ENCODE results near the gene RUFY2. TPM values are rescaled to one million over a fixed set of nuclear protein-coding genes. Genes with fewer than 3 reads are reported as not detected.

The RUFY2 gene
- total RNA-seq, 1 donor from 2014 or later, result 75.6 TPM

GRCh38 chr10:68348265-68348741, 58.8 kb downstream of the RUFY2 start:
- DNase-seq, result peak; percentile 50
- H3K4me3 Mint-ChIP-seq (ENCODE audit: unreplicated experiment), result no peak overlapping the region
- peaks cover 1% of the 10 kb centered on the region for H3K9me3 Mint-ChIP-seq (ENCODE audit: unreplicated experiment)
- H3K4me1 Mint-ChIP-seq (ENCODE audit: low read depth, unreplicated experiment), result no peaks in the 10 kb centered on the region
- H3K27ac Mint-ChIP-seq (ENCODE audit: unreplicated experiment), result no peak overlapping the region
- peak; percentile 82 for TF ChIP-seq CTCF (IDR thresholded peaks at IDR 0.05; ENCODE audit: partially characterized antibody, unreplicated experiment)
- no peaks in the 10 kb centered on the region for H3K36me3 Mint-ChIP-seq (ENCODE audit: unreplicated experiment)
- H3K27me3 Mint-ChIP-seq (ENCODE audit: unreplicated experiment), result peaks cover 2% of the 10 kb centered on the region

GRCh38 chr10:68346774-68347173, 60.3 kb downstream of the RUFY2 start:
- Mint-ChIP-seq H3K27me3 (ENCODE audit: unreplicated experiment) (peaks cover under 1% of the 10 kb centered on the region), H3K4me3 (ENCODE audit: unreplicated experiment) (no peak overlapping the region), H3K9me3 (ENCODE audit: unreplicated experiment) (peaks cover 1% of the 10 kb centered on the region), H3K36me3 (ENCODE audit: unreplicated experiment) (no peaks in the 10 kb centered on the region), H3K4me1 (ENCODE audit: low read depth, unreplicated experiment) (no peaks in the 10 kb centered on the region), H3K27ac (ENCODE audit: unreplicated experiment) (no peak overlapping the region)
- no peak for DNase-seq
- TF ChIP-seq CTCF (IDR thresholded peaks at IDR 0.05; ENCODE audit: partially characterized antibody, unreplicated experiment), result no peak

GRCh38 chr10:68345621-68346020, 61.5 kb downstream of the RUFY2 start:
- peaks cover 4% of the 10 kb centered on the region for H3K27me3 Mint-ChIP-seq (ENCODE audit: unreplicated experiment)
- H3K4me1 Mint-ChIP-seq (ENCODE audit: low read depth, unreplicated experiment), result no peaks in the 10 kb centered on the region
- no peak overlapping the region for H3K27ac Mint-ChIP-seq (ENCODE audit: unreplicated experiment)
- peaks cover 3% of the 10 kb centered on the region for H3K9me3 Mint-ChIP-seq (ENCODE audit: unreplicated experiment)
- H3K36me3 Mint-ChIP-seq (ENCODE audit: unreplicated experiment), result no peaks in the 10 kb centered on the region
- no peak for DNase-seq
- H3K4me3 Mint-ChIP-seq (ENCODE audit: unreplicated experiment), result no peak overlapping the region
- TF ChIP-seq CTCF (IDR thresholded peaks at IDR 0.05; ENCODE audit: partially characterized antibody, unreplicated experiment), result no peak

GRCh38 chr10:68342909-68343516, 64.1 kb downstream of the RUFY2 start:
- Mint-ChIP-seq H3K27ac (ENCODE audit: unreplicated experiment) (no peak overlapping the region), H3K4me1 (ENCODE audit: low read depth, unreplicated experiment) (no peaks in the 10 kb centered on the region), H3K9me3 (ENCODE audit: unreplicated experiment) (peaks cover 3% of the 10 kb centered on the region), H3K36me3 (ENCODE audit: unreplicated experiment) (no peaks in the 10 kb centered on the region), H3K27me3 (ENCODE audit: unreplicated experiment) (peaks cover 4% of the 10 kb centered on the region), H3K4me3 (ENCODE audit: unreplicated experiment) (no peak overlapping the region)
- DNase-seq, result no peak
- TF ChIP-seq CTCF (IDR thresholded peaks at IDR 0.05; ENCODE audit: partially characterized antibody, unreplicated experiment), result no peak

GRCh38 chr10:68340358-68341080, 66.6 kb downstream of the RUFY2 start:
- no peak for DNase-seq
- H3K27ac Mint-ChIP-seq (ENCODE audit: unreplicated experiment), result no peak overlapping the region
- TF ChIP-seq CTCF (IDR thresholded peaks at IDR 0.05; ENCODE audit: partially characterized antibody, unreplicated experiment), result no peak
- peaks cover 2% of the 10 kb centered on the region for H3K9me3 Mint-ChIP-seq (ENCODE audit: unreplicated experiment)
- H3K4me1 Mint-ChIP-seq (ENCODE audit: low read depth, unreplicated experiment), result peaks cover 20% of the 10 kb centered on the region
- peaks cover 4% of the 10 kb centered on the region for H3K27me3 Mint-ChIP-seq (ENCODE audit: unreplicated experiment)
- no peak overlapping the region for H3K4me3 Mint-ChIP-seq (ENCODE audit: unreplicated experiment)
- H3K36me3 Mint-ChIP-seq (ENCODE audit: unreplicated experiment), result no peaks in the 10 kb centered on the region

All from glutamatergic neuron (in vitro differentiated cells).